Measurements from ENCODE around the gene TMEM259. TPM values are rescaled to one million over a fixed set of nuclear protein-coding genes. Genes with fewer than 3 reads are reported as not detected.

Gene TMEM259
- total and polyA plus RNA-seq, 8 donors: 59.7 to 536 (median 238) TPM

DNA sequence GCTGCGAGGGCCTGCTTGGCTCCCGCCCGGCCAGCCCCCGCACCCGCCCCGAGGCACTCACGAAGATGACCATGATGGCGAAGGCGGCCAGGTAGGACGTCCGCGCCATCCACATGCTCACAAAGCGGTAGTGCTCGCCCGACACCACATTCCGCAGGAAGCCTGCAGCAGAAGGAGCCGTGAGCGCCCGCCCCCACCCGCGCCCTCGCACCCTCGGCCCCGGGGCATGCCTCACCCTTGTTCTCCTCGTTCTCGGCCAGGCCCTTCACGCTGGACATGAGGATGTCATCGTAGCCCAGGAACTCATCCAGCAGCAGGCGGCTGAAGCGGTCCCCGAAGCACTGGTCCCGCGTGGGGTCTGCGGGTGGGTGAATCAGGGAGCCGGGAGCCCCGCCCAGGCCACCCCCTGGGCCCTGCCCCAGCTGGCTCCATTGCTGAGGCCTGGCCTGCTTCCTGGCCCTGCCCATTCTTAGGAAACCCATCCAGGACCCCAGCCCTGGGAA, 9.0 kb downstream of the TMEM259 start:
- H3K36me3 ChIP-seq: peaks cover 42 to 74% (median 72%) of the 10 kb centered on the region in 4 donors
- TF ChIP-seq EP300 (IDR thresholded peaks at IDR 0.05) (no peak), POLR2AphosphoS5 (IDR thresholded peaks at IDR 0.05) (no peak), POLR2A (IDR thresholded peaks at IDR 0.05) (no peak)
- TF ChIP-seq, protein P1, sequence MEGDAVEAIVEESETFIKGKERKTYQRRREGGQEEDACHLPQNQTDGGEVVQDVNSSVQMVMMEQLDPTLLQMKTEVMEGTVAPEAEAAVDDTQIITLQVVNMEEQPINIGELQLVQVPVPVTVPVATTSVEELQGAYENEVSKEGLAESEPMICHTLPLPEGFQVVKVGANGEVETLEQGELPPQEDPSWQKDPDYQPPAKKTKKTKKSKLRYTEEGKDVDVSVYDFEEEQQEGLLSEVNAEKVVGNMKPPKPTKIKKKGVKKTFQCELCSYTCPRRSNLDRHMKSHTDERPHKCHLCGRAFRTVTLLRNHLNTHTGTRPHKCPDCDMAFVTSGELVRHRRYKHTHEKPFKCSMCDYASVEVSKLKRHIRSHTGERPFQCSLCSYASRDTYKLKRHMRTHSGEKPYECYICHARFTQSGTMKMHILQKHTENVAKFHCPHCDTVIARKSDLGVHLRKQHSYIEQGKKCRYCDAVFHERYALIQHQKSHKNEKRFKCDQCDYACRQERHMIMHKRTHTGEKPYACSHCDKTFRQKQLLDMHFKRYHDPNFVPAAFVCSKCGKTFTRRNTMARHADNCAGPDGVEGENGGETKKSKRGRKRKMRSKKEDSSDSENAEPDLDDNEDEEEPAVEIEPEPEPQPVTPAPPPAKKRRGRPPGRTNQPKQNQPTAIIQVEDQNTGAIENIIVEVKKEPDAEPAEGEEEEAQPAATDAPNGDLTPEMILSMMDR (IDR thresholded peaks at IDR 0.05): no peak
- H3K4me3 ChIP-seq: no peak overlapping the region
- intact Hi-C loops (cut with DNase I; ENCODE audit: low total_unique reads): no loop called here
- H3K27me3 ChIP-seq: no peaks in the 10 kb centered on the region
- peaks cover 19 to 42% (median 30%) of the 10 kb centered on the region in 4 donors for H3K4me1 ChIP-seq
- DNase-seq: no peak
- WGBS, 5 donors: 91 to 96% (median 94%) methylated on average over 28 to 36 of the region's 36 CpGs
- no peaks in the 10 kb centered on the region for H3K9me3 ChIP-seq
- no peak overlapping the region for H3K27ac ChIP-seq

DNA sequence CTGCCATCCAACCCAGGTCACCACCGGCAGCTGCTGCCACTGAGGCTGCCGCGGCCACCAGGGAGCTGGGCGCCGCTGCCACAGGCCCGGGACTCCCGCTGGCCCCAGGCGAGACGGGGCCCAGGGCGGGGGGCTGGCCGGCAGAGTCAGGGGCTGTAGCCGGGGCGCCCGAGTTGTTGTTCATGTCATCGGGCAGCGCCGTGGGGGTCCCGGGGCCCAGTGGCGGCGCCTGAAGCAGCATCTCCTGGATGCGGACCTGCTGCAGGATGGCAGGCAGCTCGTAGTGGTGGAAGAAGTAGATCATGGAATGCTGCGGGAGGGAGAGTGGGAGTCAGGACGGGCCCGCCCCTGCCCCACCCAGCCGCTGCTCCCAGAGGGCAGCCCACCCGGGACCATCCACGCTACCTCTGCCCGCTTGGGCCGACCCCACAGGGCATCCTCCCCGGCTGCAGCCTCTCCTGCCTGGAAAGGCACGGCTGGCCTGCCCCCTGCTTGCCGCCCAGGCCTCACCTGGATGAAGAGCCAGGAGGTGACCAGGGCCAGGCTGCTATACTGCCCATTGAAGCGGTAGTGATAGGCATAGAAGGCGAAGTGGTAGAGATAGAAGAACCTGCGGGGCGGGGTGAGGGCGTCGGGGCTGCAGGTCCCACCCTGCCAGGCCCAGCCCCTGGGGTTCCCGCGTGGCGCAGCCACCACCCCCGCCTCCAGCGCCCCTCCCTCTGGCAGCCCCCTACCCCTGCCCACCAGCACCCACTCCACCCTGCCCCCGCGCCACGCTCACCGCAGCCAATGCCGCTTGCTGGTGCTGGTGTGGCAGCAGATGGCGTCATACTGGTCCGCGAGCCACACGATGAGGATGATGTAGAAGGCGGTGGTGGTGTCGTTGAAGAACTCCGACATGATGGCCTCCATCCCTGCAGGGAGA, 10.1 kb downstream of the TMEM259 start:
- 92 to 96% (median 93%) methylated on average over 39 to 56 of the region's 56 CpGs for WGBS, 5 donors
- Histone ChIP-seq H3K9me3 (no peaks in the 10 kb centered on the region), H3K36me3 (peaks cover 42 to 73% (median 70%) of the 10 kb centered on the region in 4 donors), H3K4me3 (no peak overlapping the region), H3K27me3 (no peaks in the 10 kb centered on the region), H3K4me1 (peaks cover 8 to 32% (median 19%) of the 10 kb centered on the region in 4 donors), H3K27ac (peak overlapping the region in 2 of 5 donors; percentile 73 to 74)
- intact Hi-C loops (cut with DNase I; ENCODE audit: low total_unique reads): no loop called here
- DNase-seq: no peak
- TF ChIP-seq, protein P1 (IDR thresholded peaks at IDR 0.05): no peak
- TF ChIP-seq POLR2A (IDR thresholded peaks at IDR 0.05): no peak
- no peak for TF ChIP-seq EP300 (IDR thresholded peaks at IDR 0.05)
- TF ChIP-seq POLR2AphosphoS5 (IDR thresholded peaks at IDR 0.05): no peak

DNA sequence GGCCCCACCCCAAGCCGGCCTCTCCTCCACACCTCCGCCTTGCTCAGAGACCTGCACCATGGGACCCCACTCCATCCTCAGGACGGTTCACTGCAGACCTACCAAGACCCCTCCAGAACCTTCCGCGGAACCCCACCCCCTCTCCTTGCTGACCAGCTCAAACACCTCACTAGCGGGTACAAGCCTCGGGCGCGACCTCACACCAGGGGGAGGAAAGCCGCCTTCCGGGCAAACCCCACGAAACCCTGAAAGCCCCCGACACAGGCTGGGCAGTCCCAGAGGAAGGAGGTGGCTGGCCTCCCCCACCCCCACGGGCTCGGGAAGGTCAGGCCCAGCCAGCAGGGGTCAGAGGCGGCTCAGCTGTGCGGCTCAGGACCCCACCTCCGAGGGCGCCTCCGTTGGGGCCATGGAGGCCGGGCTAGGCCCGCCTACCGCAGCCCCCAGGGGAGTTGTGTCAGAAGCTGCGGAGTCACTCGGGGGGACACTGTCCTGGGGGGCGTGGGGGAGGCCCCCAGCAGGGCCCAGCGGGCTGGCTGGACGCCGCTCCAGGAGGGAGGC, 10.9 kb downstream of the TMEM259 start:
- intact Hi-C loops (cut with DNase I; ENCODE audit: low total_unique reads): no loop called here
- TF ChIP-seq POLR2A (IDR thresholded peaks at IDR 0.05) (no peak), EP300 (IDR thresholded peaks at IDR 0.05) (no peak), POLR2AphosphoS5 (IDR thresholded peaks at IDR 0.05) (no peak)
- TF ChIP-seq, protein P1 (IDR thresholded peaks at IDR 0.05): no peak
- Histone ChIP-seq H3K9me3 (no peaks in the 10 kb centered on the region), H3K27me3 (no peaks in the 10 kb centered on the region), H3K4me3 (no peak overlapping the region), H3K27ac (peak overlapping the region in 4 of 5 donors; percentile 36 to 74 (median 74)), H3K4me1 (peaks cover 3 to 24% (median 12%) of the 10 kb centered on the region in 4 donors), H3K36me3 (peaks cover 42 to 71% (median 66%) of the 10 kb centered on the region in 4 donors)
- no peak for DNase-seq
- WGBS, 5 donors: 83 to 92% (median 90%) methylated on average over 6 to 29 of the region's 29 CpGs
